GM12801 (cell line): ENCODE results near the gene CFB.

ENCODE experiments used
- TF ChIP-seq, protein P1 (sequence below): IDR thresholded peaks from one replicate; pipeline ENCODE4 v1.5.1; 2011; ENCODE audit warnings: control low read depth; ENCODE audit not compliant: insufficient read length; ENCODE audit errors: extremely low read depth

The CFB gene

DNA sequence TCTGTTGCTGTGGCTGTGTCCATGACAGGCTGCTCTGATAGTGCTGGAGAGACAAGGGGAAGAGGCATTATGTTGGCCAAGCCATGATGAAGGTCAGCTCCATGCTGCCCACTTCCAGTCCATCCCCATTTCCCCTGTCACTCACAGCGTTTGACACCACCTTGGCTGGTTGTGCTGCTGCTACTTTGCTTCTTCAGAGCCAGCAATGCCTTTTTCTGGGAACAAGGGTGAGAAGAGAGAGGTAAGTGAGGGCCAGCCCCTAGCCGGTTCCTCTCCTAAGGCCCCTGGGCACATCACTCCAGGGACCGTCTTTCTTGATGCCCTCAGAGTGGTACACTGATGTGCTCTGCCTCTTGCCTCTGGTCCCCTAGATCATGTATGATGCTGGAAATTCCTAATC lies 10.9 kb downstream of the CFB start:
- TF ChIP-seq, protein P1, sequence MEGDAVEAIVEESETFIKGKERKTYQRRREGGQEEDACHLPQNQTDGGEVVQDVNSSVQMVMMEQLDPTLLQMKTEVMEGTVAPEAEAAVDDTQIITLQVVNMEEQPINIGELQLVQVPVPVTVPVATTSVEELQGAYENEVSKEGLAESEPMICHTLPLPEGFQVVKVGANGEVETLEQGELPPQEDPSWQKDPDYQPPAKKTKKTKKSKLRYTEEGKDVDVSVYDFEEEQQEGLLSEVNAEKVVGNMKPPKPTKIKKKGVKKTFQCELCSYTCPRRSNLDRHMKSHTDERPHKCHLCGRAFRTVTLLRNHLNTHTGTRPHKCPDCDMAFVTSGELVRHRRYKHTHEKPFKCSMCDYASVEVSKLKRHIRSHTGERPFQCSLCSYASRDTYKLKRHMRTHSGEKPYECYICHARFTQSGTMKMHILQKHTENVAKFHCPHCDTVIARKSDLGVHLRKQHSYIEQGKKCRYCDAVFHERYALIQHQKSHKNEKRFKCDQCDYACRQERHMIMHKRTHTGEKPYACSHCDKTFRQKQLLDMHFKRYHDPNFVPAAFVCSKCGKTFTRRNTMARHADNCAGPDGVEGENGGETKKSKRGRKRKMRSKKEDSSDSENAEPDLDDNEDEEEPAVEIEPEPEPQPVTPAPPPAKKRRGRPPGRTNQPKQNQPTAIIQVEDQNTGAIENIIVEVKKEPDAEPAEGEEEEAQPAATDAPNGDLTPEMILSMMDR, result no peak

DNA sequence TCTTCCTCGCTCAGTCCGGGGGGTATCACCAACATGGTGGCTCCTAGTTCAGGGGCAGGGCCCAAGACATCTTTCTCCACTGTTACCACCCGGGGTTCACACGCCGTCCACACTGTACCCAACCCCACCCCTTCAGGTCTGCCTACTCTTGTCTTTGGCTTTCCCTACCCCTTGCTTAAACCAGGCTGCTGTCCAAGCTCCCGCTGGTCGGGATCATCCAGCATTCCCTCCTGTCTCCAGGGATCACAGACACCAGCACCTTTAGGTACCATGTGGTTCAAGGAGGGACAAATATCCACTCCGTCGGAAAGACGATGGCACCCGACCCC lies 12.5 kb downstream of the CFB start:
- TF ChIP-seq, protein P1, result no peak

DNA sequence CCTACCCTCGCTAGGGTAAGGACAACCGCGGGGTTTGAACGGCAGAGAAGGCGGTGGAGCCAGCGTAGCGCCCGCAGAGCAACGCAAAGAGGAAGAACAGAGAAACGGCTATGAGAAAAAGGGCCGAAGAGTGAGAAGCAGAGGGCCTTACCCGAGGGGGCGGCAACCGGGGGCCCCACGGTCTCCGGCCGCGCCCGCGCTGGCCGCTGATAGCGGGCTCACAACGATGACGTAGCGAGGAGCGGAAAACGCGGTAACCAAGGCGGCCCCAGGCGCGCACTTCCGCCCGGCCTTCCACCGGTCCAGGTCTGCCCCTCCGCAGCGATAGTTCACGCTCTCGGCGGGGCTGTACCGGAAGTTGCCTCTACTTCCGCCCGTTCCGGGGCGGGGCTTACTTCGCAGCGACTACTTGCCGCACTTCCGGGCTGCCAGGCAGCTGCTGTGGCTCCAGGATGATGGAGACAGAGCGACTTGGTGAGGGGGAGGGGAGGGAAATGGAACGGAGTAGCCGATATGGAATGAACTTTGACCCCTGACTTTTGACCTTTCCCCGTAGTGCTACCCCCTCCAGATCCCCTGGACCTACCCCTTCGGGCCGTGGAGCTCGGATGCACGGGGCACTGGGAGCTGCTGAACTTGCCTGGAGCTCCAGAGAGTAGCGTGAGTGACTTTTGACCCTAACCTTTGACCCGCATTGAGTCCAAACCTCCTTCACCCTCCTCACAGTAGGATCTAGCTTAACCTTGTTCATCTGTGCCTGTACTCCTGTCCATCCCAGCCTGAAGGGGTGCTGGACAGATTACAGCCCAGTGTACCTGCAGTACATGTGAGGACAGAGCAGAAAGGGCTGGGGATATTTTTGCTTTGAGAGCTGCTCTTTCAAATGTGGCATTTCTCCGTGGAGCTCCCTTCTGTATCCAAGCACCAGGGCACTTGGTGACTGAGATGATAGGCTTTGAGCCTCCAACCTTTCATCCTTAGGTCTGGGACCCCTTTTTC lies 13.1 kb downstream of the CFB start, which contains the start of the genes NELFE and SKIC2:
NELFE (minus strand) TSS at position 231 of the 999 bp plus-strand sequence. CDS start 525 bp downstream, outside the sequence.
SKIC2 (plus strand) TSS at position 435 of the 999 bp plus-strand sequence; CDS start at position 453, 18 bp downstream.
- TF ChIP-seq, protein P1, result no peak

DNA sequence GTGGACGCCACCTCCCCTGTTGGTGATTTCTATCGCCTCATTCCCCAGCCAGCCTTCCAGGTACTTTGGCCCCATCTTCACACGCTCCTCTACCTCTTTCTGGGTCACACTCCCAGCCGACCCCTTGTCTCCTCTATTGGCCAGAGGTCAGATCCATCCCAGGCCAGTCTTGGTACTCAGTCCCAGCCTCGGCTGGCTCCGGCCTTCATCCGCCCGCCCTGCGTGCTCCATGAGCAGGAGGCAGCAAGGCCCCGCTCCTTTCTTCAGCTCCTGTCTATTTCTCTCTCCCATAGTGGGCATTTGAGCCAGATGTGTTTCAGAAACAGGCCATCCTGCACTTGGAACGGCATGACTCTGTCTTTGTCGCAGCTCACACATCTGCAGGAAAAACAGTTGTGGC lies 15.7 kb downstream of the CFB start:
- TF ChIP-seq, protein P1, result no peak

DNA sequence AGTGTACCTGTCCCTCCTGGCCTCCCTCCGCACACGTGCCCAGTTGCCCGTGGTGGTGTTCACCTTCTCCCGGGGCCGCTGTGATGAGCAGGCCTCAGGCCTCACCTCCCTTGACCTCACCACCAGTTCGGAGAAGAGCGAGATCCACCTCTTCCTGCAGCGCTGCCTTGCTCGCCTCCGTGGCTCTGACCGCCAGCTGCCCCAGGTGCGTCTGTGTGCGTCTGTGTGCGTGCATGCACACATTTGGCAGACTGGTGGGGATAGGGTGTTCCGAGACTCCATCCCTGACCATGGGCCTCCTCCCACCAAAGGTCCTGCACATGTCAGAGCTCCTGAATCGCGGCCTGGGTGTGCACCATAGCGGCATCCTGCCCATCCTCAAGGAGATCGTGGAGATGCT lies 18.0 kb downstream of the CFB start:
- TF ChIP-seq, protein P1, result no peak

DNA sequence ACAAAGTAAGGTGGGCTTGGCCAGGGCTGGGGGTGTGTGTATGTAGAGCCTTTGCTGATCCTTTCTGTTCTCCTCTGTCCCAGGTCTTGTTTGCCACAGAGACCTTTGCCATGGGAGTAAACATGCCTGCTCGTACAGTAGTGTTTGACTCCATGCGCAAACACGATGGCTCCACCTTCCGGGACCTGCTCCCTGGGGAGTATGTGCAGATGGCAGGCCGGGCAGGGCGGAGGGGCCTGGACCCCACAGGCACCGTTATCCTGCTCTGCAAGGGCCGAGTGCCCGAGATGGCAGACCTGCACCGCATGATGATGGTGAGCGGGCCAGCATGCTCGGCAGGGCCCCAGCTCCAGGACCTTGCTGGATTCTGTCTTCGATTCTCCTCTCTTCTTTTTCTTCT lies 19.8 kb downstream of the CFB start:
- TF ChIP-seq, protein P1, result no peak

DNA sequence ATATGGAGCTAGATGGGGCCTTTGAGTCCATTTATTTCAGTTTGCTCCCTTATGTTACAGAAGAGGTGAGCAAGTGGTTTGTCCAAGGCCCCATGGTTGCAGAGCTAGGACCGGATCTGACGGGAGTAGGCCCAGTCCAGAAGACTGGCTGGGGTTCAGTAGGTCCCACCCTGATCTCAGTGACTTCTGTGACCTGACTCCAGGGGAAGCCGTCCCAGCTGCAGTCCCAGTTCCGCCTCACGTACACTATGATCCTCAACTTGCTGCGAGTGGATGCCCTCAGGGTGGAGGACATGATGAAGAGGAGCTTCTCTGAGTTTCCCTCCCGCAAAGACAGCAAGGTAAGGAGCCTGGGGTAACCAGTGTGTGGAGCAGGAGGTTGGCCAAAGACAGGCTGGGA lies 20.6 kb downstream of the CFB start:
- TF ChIP-seq, protein P1, result no peak
